D721Med (cell line): ENCODE results near the gene GTPBP6.

ENCODE experiments used
- DNase-seq: peaks from one replicate; pipeline ENCODE4 v3.0.0; 2011; ENCODE audit warnings: low spot score; ENCODE audit not compliant: insufficient read length
- FAIRE-seq: peaks from 2 replicates; lab custom pipeline; 2011; peaks lifted over from hg19 to GRCh38; lab: Jason Lieb, UNC
- TF ChIP-seq, protein P1 (sequence below): IDR thresholded peaks from 2 replicates; pipeline ENCODE4 v1.5.1; 2012; ENCODE audit warnings: mild to moderate bottlenecking, control low read depth; ENCODE audit not compliant: insufficient read depth; ENCODE audit errors: missing control alignments

GTPBP6 gene

DNA sequence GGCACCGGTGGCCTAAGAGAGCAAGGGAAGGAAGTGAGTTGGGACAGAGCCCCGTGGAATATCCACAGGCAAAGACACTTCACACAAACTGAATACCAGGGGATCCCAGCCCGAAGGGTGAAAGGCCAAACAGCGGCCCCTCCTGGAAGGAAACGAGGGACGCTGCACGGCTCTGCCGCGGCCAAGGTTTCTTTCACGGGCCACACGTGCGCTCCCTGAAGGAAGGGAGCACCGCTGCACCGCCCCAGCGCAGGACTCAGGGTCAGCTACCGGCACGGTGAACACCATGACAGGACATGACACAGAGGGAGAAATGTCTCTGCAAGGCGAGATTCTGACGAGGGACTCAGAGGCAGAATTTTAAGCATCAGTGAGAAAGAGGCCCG is 31.5 kb upstream of the GTPBP6 start:
- TF ChIP-seq, protein P1, sequence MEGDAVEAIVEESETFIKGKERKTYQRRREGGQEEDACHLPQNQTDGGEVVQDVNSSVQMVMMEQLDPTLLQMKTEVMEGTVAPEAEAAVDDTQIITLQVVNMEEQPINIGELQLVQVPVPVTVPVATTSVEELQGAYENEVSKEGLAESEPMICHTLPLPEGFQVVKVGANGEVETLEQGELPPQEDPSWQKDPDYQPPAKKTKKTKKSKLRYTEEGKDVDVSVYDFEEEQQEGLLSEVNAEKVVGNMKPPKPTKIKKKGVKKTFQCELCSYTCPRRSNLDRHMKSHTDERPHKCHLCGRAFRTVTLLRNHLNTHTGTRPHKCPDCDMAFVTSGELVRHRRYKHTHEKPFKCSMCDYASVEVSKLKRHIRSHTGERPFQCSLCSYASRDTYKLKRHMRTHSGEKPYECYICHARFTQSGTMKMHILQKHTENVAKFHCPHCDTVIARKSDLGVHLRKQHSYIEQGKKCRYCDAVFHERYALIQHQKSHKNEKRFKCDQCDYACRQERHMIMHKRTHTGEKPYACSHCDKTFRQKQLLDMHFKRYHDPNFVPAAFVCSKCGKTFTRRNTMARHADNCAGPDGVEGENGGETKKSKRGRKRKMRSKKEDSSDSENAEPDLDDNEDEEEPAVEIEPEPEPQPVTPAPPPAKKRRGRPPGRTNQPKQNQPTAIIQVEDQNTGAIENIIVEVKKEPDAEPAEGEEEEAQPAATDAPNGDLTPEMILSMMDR = no peak
- FAIRE-seq (no peak), DNase-seq (no peak)

DNA sequence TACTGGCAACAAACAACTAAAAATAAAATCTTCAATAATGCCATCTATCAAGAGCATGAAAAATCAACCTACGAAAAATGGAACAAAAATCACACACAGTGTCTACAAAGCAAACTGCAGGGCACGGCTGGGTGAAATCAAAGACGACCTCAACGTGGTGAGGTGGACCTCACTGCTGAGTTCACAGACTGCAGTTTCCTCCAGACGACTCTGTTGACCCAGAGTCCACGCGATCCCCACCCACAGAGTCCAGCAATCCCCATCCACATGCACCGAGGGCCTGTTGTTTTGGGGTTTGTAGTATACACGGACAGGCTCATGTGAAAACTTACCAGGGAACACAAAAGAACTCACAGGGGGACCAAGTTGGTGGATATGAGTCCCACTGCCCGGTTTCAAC is 31.1 kb upstream of the GTPBP6 start:
- no peak for DNase-seq
- FAIRE-seq = no peak

DNA sequence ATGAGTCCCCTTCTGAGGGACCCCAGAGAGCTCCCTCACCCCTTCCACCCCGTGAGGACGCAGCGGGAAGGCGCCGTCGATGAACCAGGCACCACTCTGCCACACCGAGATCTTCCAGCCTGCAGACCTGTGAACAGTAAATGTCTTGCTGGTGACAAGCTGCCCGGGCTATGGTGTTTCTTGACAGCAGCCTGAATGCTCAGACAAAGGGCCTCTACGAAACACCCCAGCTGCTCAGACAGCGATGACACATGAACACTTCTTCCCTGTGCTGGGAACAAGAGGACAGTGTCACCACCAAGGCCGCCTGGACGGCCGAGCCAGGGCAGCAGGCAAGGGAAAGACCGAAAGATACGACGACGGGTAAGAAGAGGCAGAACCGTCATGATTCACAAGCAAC is 30.6 kb upstream of the GTPBP6 start:
- TF ChIP-seq, protein P1 = no peak
- no peak for FAIRE-seq
- no peak for DNase-seq

More for the DNA sequence above, 31.1 kb upstream of the GTPBP6 start:
- TF ChIP-seq, protein P1 = no peak

DNA sequence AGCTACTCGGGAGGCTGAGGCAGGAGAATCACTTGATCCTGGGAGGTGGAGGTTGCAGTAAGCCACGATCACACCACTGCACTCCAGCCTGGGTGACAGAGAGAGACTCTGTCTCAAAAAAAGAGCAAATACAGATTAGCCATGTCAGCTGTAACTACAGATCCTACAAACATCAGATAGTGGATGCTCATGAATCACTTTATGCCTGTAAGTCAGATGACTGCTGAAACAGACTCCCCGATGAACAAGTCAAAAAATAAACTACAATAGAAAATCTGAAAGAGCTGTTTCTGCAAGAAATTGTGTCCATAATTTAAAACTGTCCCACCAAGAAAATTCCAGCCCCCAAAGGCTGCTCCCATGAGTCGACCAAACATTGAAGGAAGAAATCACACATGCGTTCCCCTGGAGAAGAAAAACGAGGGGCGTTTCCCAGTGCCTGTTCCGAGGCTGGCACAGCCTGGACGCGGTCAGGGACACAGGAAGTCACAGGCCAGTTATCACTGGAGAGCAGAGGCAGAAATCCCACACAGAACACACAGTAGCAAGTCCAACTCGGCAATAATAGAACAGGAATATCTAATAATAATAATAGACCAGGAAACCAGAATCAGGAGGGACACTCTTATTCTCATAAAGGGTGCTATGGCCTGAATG is 30.0 kb upstream of the GTPBP6 start:
- FAIRE-seq (no peak), DNase-seq (no peak)
- TF ChIP-seq, protein P1 = no peak

DNA sequence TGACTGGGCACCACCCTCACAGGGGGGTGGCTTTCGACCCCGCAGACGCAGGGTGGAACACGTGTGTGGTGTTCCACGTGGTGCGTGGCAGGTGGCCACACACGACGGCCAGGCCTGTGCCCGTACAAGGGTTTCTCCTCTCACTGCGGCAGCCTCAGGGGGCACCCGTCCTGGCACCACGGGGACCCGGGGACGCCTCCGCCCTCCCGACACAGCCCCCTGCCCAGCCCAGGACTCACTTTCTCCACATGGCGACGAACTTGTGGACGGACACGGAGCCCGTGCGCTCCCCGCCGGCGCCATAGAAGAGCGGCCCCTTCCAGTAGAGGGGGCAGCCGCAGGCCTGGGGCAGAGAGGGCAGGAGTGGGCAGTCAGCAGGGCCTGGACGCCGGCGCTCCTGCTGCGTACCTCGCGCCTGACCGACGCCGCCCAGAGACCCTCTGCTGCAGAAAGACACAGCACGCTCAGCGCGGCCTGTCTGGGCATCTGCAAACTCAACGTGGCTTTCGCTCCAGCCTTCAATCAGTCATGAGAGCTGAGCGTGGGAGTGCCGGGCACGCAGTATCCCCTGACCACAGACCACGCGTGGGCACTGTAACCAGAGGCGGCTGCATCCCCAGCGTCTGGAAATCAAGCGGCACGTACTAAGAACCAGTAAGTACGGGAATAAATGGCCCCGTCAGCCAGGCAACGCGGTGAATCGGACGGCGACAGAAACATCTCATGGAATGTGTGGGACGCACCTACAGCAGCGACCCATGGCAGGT is 28.9 kb upstream of the GTPBP6 start:
- DNase-seq (no peak), FAIRE-seq (no peak)
- TF ChIP-seq, protein P1 = no peak

DNA sequence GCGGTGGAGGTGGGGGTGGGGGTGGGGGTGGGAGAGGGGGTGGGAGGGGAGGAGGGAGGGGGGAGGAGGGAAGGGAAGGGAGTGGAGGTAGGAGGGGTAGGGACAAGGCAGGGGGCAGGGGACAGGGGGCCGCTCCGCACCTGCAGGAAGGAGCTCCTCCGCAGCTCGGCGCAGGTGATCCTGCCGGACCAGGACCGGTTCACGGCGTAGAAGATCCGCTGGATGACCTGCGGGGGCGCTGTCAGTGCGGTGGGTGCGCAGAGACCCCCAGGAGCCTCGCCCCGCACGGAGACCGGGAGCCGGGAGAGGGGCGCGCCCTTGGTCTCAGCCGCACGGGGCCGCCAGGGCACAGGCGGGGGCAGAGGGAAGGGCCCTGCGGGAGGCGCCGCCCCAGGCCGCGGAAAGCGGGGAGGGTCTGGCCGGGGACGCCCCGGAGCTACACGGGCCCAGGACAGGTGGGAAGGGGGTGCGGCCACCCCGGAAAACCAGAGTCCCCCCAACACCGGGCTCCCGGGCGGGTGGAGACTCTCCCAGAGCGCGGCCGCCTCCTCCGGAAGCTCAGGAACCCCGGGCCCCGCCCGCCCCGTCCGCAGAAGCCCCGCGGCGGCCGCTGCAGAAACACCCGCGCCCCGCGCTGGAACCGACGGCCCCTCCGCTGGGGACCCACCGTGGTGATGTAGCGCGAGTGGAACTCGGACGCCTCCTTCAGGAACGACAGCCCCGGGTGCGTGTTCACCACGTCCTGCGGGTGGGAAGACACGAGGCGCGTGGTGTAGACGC is 27.6 kb upstream of the GTPBP6 start:
- DNase-seq (no peak), FAIRE-seq (no peak)
- TF ChIP-seq, protein P1 = no peak
